ENCODE results near the gene FARS2.

GRCh38 chr6:5274231-5274630 is 12.9 kb downstream of the FARS2 start:
- no peak for TF ChIP-seq CTCF (IDR thresholded peaks at IDR 0.05)
- no peak for TF ChIP-seq MAX (IDR thresholded peaks at IDR 0.05)
- TF ChIP-seq EP300 (IDR thresholded peaks at IDR 0.05), result no peak
- no peak for TF ChIP-seq REST (IDR thresholded peaks at IDR 0.05)
- TF ChIP-seq KDM5A (IDR thresholded peaks at IDR 0.05), result no peak
- TF ChIP-seq MAFK (IDR thresholded peaks at IDR 0.05; ENCODE audit: partially characterized antibody), result no peak
- no peak for TF ChIP-seq BHLHE40 (IDR thresholded peaks at IDR 0.05; ENCODE audit: low read depth, low read length)
- no peak for TF ChIP-seq TFCP2L1 (CRISPR knock-in tag; IDR thresholded peaks at IDR 0.05)
- TF ChIP-seq ZFP36 (IDR thresholded peaks at IDR 0.05; ENCODE audit: borderline replicate concordance, partially characterized antibody), result no peak
- no peak for TF ChIP-seq HDAC2 (IDR thresholded peaks at IDR 0.05)
- no peak for TF ChIP-seq POLR2A (IDR thresholded peaks at IDR 0.05; ENCODE audit: low read length)
- TF ChIP-seq RAD21 (conservative IDR thresholded peaks at IDR 0.05 in 1 of 2, IDR thresholded peaks at IDR 0.05 in 1 of 2), result no peak
- TF ChIP-seq CEBPB (IDR thresholded peaks at IDR 0.05), result no peak
- no peak for TF ChIP-seq EHMT2 (IDR thresholded peaks at IDR 0.05; ENCODE audit: low read depth)

All from A549 (cell line).